22Rv1 (cell line): ENCODE measurements around the gene SDR42E1.

Source experiments
- H3K27ac ChIP-seq: fragments of 450-650 bp; 2 replicates; pipeline ENCODE4 v1.5.1; 2017
- CTCF ChIP-seq: fragments of 450-650 bp; IDR thresholded peaks from 2 replicates; pipeline ENCODE4 v1.5.1; 2017; ENCODE audit warnings: mild to moderate bottlenecking
- ZFX ChIP-seq: fragments of 450-650 bp; IDR thresholded peaks from 2 replicates; pipeline ENCODE4 v1.6.1; 2017; ENCODE audit warnings: antibody characterized with exemption, borderline replicate concordance

Gene SDR42E1

GRCh38 chr16:82011199-82011641, at the start of gene SDR42E1:
SDR42E1 (minus strand) TSS chr16:82011470; CDS start chr16:82000858, 10,612 bp downstream.
- no peak within 1 kb of the TSS for H3K27ac ChIP-seq
- TF ChIP-seq CTCF (no peak), ZFX (no peak)

GRCh38 chr16:82059983-82060421, 48.7 kb upstream of the SDR42E1 start:
- no peak overlapping the region for H3K27ac ChIP-seq
- TF ChIP-seq ZFX = no peak
- no peak for TF ChIP-seq CTCF

- H3K27ac ChIP-seq = no peak overlapping the region
- TF ChIP-seq CTCF (no peak), ZFX (no peak)
Observed at GRCh38 chr16:82059161-82059982, 48.1 kb upstream of the SDR42E1 start.

GRCh38 chr16:82056550-82056896, 45.3 kb upstream of the SDR42E1 start:
- H3K27ac ChIP-seq = no peak overlapping the region
- no peak for TF ChIP-seq CTCF
- no peak for TF ChIP-seq ZFX

GRCh38 chr16:82055728-82056549, 44.7 kb upstream of the SDR42E1 start:
- no peak overlapping the region for H3K27ac ChIP-seq
- TF ChIP-seq CTCF (no peak), ZFX (no peak)

- TF ChIP-seq CTCF (no peak), ZFX (no peak)
- no peak overlapping the region for H3K27ac ChIP-seq
Observed at GRCh38 chr16:82055117-82055516, 43.8 kb upstream of the SDR42E1 start.

GRCh38 chr16:82051656-82052055, 40.4 kb upstream of the SDR42E1 start:
- no peak overlapping the region for H3K27ac ChIP-seq
- no peak for TF ChIP-seq ZFX
- no peak for TF ChIP-seq CTCF
